Pancreas (tissue), 10 donors: ENCODE results near the gene RYK. TPM values are rescaled to one million over a fixed set of nuclear protein-coding genes. Genes with fewer than 3 reads are reported as not detected.

Source experiments
- ATAC-seq, 4 donors: fragments of 200-7000 bp; cut with Tn5 transposase; one replicate each; pipeline versions ENCODE4 v1.8.0 to v1.9.1; 2020; ENCODE audit warnings: mild to moderate bottlenecking in 4 of 4, moderate library complexity in 4 of 4
- DNase-seq, 6 donors: peaks; one replicate each; pipeline ENCODE4 v3.0.0-alpha.2; 2020
- FAIRE-seq: peaks from 2 replicates; lab custom pipeline; 2012; peaks lifted over from hg19 to GRCh38; lab: Jason Lieb, UNC
- H3K27ac ChIP-seq, 4 donors: fragments of 200-600 bp; sonication (generic); 1 replicate in 3 of 4; 2 replicates in 1 of 4; pipeline versions ENCODE4 v1.5.0 to v1.8.0; 2020
- H3K27me3 ChIP-seq, 4 donors: fragments of 200-600 bp; one replicate each; pipeline ENCODE4 v1.8.0; 2021
- H3K36me3 ChIP-seq, 3 donors: fragments of 200-600 bp; sonication (generic) in 1 of 3; one replicate each; pipeline versions ENCODE4 v1.5.0 to v1.8.0; 2020 to 2021
- H3K4me1 ChIP-seq, 3 donors: fragments of 200-600 bp; one replicate each; pipeline ENCODE4 v1.8.0; 2021
- H3K4me3 ChIP-seq, 4 donors: fragments of 200-600 bp; sonication (generic) in 2 of 4; one replicate each; pipeline versions ENCODE4 v1.5.0 to v1.8.0; 2020 to 2021
- H3K9me3 ChIP-seq, 4 donors: fragments of 200-600 bp; one replicate each; pipeline ENCODE4 v1.8.0; 2021
- WGBS, 2 donors: extraction: QIAGEN DNeasy Blood & Tissue Kit; methylation state at CpG; one replicate each; pipeline ENCODE4 v1.1.7; 2013; 5-methylcytosine and 5-hydroxymethylcytosine counted together
- intact Hi-C, 3 donors: fragments of 100-400 bp; cut with DNase I; formaldehyde crosslinking; loops; one replicate each; pipeline versions ENCODE4 v1.11.1 to v1.14.2; 2022
- polyA plus RNA-seq, 2 donors: library from polyadenylated mRNA; stranded (reverse); fragments of 200-250 nt; gene quantifications; one replicate each; pipeline ENCODE4 v1.2.3, GENCODE V29; 2013
- total RNA-seq, 6 donors: library from RNA; stranded (reverse); fragmentation: NEBNext Ultra II Directional in 4 of 6; extraction: Animal tissue kit (Norgen Biotek cat#: 25700) in 4 of 6; gene quantifications; one replicate each; pipeline versions ENCODE4 v1.2.1 to v1.2.4, GENCODE V29; 2021 to 2023
- TF ChIP-seq, protein P1 (sequence below), 4 donors: fragments of 200-600 bp; sonication (generic) in 3 of 4; IDR thresholded peaks; one replicate each; pipeline versions ENCODE4 v1.5.0 to v1.8.0; 2021; ENCODE audit warnings: antibody characterized with exemption in 4 of 4
- donor health status: healthy with polysubstance abuse.
- donor health status: DM: no; HTN: no; CAD: no; lungs with moderate emphysema.
- donor health status: DM: no; HTN: no; CAD: no.
- donor health status: control.
- donor health status: control.
- donor health status: Bipolar disorder and iron deficiency.
- donor health status: DM: yes; HTN: yes; CAD: no.
- donor health status: DM: no; HTN: no; CAD: no.
- donor health status: DM: no; HTN: no; CAD: no.
- donor health status: DM: yes; HTN: yes; CAD: no.

RYK gene
- total and polyA plus RNA-seq, 8 donors: 13.8 to 31.9 (median 20.5) TPM

DNA sequence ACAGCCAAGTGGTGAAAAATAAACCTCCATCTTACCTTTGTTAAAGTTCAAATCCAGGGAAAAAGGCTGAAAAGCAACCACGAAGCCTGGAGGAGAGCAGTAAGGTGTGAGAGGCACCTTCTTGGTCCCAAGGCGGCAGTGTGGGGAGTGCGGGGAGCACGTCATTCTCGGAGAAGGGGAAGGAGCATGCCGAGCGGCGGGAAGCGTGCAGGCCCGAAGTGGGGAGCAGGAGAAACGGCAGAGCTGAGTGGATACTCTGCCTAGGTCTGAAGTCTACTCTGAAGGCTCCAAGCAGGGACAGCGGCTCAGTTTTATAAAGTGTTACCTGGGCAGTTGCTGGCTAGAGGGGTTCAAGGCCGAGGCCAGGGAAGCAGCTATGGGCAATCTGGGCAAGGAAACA is 96.9 kb downstream of the RYK start:
- ATAC-seq: no peak
- intact Hi-C loops: no loop called here
- peaks cover 0 to 44% (median 2%) of the 10 kb centered on the region in 3 donors for H3K36me3 ChIP-seq
- H3K27ac ChIP-seq: no peak overlapping the region
- H3K9me3 ChIP-seq: no peaks in the 10 kb centered on the region
- TF ChIP-seq, protein P1, sequence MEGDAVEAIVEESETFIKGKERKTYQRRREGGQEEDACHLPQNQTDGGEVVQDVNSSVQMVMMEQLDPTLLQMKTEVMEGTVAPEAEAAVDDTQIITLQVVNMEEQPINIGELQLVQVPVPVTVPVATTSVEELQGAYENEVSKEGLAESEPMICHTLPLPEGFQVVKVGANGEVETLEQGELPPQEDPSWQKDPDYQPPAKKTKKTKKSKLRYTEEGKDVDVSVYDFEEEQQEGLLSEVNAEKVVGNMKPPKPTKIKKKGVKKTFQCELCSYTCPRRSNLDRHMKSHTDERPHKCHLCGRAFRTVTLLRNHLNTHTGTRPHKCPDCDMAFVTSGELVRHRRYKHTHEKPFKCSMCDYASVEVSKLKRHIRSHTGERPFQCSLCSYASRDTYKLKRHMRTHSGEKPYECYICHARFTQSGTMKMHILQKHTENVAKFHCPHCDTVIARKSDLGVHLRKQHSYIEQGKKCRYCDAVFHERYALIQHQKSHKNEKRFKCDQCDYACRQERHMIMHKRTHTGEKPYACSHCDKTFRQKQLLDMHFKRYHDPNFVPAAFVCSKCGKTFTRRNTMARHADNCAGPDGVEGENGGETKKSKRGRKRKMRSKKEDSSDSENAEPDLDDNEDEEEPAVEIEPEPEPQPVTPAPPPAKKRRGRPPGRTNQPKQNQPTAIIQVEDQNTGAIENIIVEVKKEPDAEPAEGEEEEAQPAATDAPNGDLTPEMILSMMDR (IDR thresholded peaks at IDR 0.05): no peak
- FAIRE-seq: no peak
- H3K4me3 ChIP-seq: no peak overlapping the region
- no peak for DNase-seq
- H3K27me3 ChIP-seq: no peaks in the 10 kb centered on the region
- H3K4me1 ChIP-seq: no peaks in the 10 kb centered on the region
- 94 to 96% methylated on average over 13 of the region's 13 CpGs for WGBS, 2 donors

GRCh38 chr3:134150476-134150875 is 100.2 kb downstream of the RYK start:
- no peak for FAIRE-seq
- no peak overlapping the region for H3K27ac ChIP-seq
- H3K36me3 ChIP-seq: peaks cover 0 to 23% (median 0%) of the 10 kb centered on the region in 3 donors
- no peaks in the 10 kb centered on the region for H3K9me3 ChIP-seq
- DNase-seq: no peak
- intact Hi-C loops: no loop called here
- H3K4me1 ChIP-seq: no peaks in the 10 kb centered on the region
- TF ChIP-seq, protein P1 (IDR thresholded peaks at IDR 0.05): no peak
- H3K27me3 ChIP-seq: no peaks in the 10 kb centered on the region
- H3K4me3 ChIP-seq: no peak overlapping the region
- peak in 1 of 4 donors; percentile 21 for ATAC-seq
- 74 to 87% methylated on average over 2 of the region's 2 CpGs for WGBS, 2 donors

- DNase-seq: no peak
- intact Hi-C loops: no loop called here
- H3K4me3 ChIP-seq: no peak overlapping the region
- no peaks in the 10 kb centered on the region for H3K27me3 ChIP-seq
- H3K9me3 ChIP-seq: no peaks in the 10 kb centered on the region
- FAIRE-seq: no peak
- H3K36me3 ChIP-seq: peaks cover 0 to 15% (median 0%) of the 10 kb centered on the region in 3 donors
- H3K4me1 ChIP-seq: no peaks in the 10 kb centered on the region
- no peak for ATAC-seq
- no peak overlapping the region for H3K27ac ChIP-seq
- 81% methylated on average over 2 of the region's 2 CpGs for WGBS, 2 donors
- TF ChIP-seq, protein P1 (IDR thresholded peaks at IDR 0.05): no peak
Observed at GRCh38 chr3:134149286-134149685, 101.4 kb downstream of the RYK start.

GRCh38 chr3:134148534-134148933 is 102.1 kb downstream of the RYK start:
- WGBS, 2 donors: 94 to 98% methylated on average over 3 of the region's 3 CpGs
- H3K36me3 ChIP-seq: peaks cover 0 to 10% (median 0%) of the 10 kb centered on the region in 3 donors
- ATAC-seq (no peak), FAIRE-seq (no peak), DNase-seq (no peak)
- H3K4me3 ChIP-seq: no peak overlapping the region
- H3K9me3 ChIP-seq: no peaks in the 10 kb centered on the region
- no peak overlapping the region for H3K27ac ChIP-seq
- H3K4me1 ChIP-seq: no peaks in the 10 kb centered on the region
- TF ChIP-seq, protein P1 (IDR thresholded peaks at IDR 0.05): no peak
- intact Hi-C loops: no loop called here
- no peaks in the 10 kb centered on the region for H3K27me3 ChIP-seq

DNA sequence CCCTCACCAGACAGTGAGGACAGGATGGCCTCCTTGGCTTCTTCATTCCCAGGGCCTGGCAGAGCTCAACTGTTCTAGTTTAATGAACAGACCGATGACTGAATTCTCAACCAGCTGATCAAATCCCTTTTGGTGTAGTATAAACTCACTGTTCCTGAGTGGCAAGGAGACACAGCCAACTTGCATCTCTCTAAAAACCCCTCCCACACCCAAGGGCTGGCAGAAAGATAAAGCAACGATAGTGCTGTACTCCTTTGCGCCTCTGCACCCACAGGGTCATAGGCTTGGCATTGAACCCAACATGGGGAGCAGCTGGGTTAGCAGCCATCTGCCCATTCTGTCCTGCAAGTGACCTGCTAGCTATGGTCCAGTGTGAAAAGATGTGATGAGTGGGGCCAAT is 103.2 kb downstream of the RYK start:
- no peak for DNase-seq
- no peaks in the 10 kb centered on the region for H3K9me3 ChIP-seq
- no peaks in the 10 kb centered on the region for H3K36me3 ChIP-seq
- H3K4me3 ChIP-seq: no peak overlapping the region
- FAIRE-seq: no peak
- WGBS, 2 donors: 72 to 74% methylated on average over 3 of the region's 3 CpGs
- ATAC-seq: peak in 1 of 4 donors; percentile 7
- TF ChIP-seq, protein P1 (IDR thresholded peaks at IDR 0.05): no peak
- no peaks in the 10 kb centered on the region for H3K4me1 ChIP-seq
- no peak overlapping the region for H3K27ac ChIP-seq
- no peaks in the 10 kb centered on the region for H3K27me3 ChIP-seq
- intact Hi-C loops: no loop called here
